Endometrial microvascular endothelial cells (primary cell): ENCODE data around the gene OR10G4. TPM values are rescaled to one million over a fixed set of nuclear protein-coding genes. Genes with fewer than 3 reads are reported as not detected.
"Not testable (repeated sequence)": the region's sequence is repeated elsewhere in the genome, so short reads cannot be mapped to it uniquely, and the experiment has no call there.

Experiments used
- in situ Hi-C: cut with HindIII; loops from 2 replicates; pipeline ENCODE4 v1.10.0; 2017; ENCODE audit warnings: low sequenced_read_pairs, low pct_unique_long_range_greater_than_20kb; ENCODE audit errors: inconsistent ontology term
- total RNA-seq: library from RNA; depleted of rRNA; stranded (reverse); fragments of >200 nt; gene quantifications from one replicate; pipeline ENCODE4 v1.2.3, GENCODE V29; 2015; ENCODE audit errors: inconsistent ontology term

The OR10G4 gene
- total RNA-seq = not detected

GRCh38 chr11:124012697-124013096, at the start of gene OR10G4:
OR10G4 (plus strand) TSS chr11:124012997; CDS start chr11:124015575, 2,578 bp downstream.
- in situ Hi-C loops = no loop called here

- in situ Hi-C loops = no loop called here
Observed at GRCh38 chr11:123973816-123974215, 39.0 kb upstream of the OR10G4 start.

- in situ Hi-C loops = no loop called here
Observed at GRCh38 chr11:123976770-123977560, 35.8 kb upstream of the OR10G4 start.

GRCh38 chr11:123977731-123978347, 35.0 kb upstream of the OR10G4 start, which contains the start of gene OR10S1:
OR10S1 (minus strand) TSS chr11:123977781; CDS start chr11:123977664, 117 bp downstream.
- in situ Hi-C loops = no loop called here

GRCh38 chr11:123979311-123979710, 33.5 kb upstream of the OR10G4 start:
- in situ Hi-C loops = no loop called here

- in situ Hi-C loops = no loop called here
Observed at GRCh38 chr11:123995119-123995518, 17.7 kb upstream of the OR10G4 start, which contains the start of gene OR10G6. OR10G6 (minus strand) TSS chr11:123995161; CDS start chr11:123995161, 0 bp downstream.

- in situ Hi-C loops = not testable (repeated sequence)
Observed at GRCh38 chr11:124015837-124016236, 3.0 kb downstream of the OR10G4 start.

- in situ Hi-C loops = no loop called here
Observed at GRCh38 chr11:124026498-124026897, 13.7 kb downstream of the OR10G4 start, which contains the start of gene OR10G8. OR10G8 (plus strand) TSS chr11:124026798; CDS start chr11:124029623, 2,825 bp downstream.

GRCh38 chr11:124036666-124037065, 23.9 kb downstream of the OR10G4 start:
- in situ Hi-C loops = no loop called here

- in situ Hi-C loops = no loop called here
Observed at GRCh38 chr11:124039557-124039956, 26.8 kb downstream of the OR10G4 start.

GRCh38 chr11:124041254-124041653, 28.5 kb downstream of the OR10G4 start, which contains the start of gene OR10G7:
OR10G7 (minus strand) TSS chr11:124041325; CDS start chr11:124039001, 2,324 bp downstream.
- in situ Hi-C loops = no loop called here

- in situ Hi-C loops = no loop called here
Observed at GRCh38 chr11:124043420-124043819, 30.6 kb downstream of the OR10G4 start.

- in situ Hi-C loops = no loop called here
Observed at GRCh38 chr11:124050748-124051147, 38.0 kb downstream of the OR10G4 start.

GRCh38 chr11:124052966-124053365, 40.2 kb downstream of the OR10G4 start:
- in situ Hi-C loops = no loop called here

Other genes starting within 250 kb of the OR10G4 start
- not detected for gene OR6M1, start 206.6 kb upstream of the OR10G4 start, total RNA-seq
- not detected for gene TMEM225, start 127.3 kb upstream of the OR10G4 start, total RNA-seq
- not detected for gene OR8D4, start 110.8 kb upstream of the OR10G4 start, total RNA-seq
- not detected for gene OR4D5, start 73.4 kb upstream of the OR10G4 start, total RNA-seq
- gene OR6T1, start 69.2 kb upstream of the OR10G4 start, total RNA-seq = not detected
- gene OR10S1, start 35.2 kb upstream of the OR10G4 start, total RNA-seq = not detected
- not detected for gene OR10G6, start 17.8 kb upstream of the OR10G4 start, total RNA-seq
- gene OR10G9, start 10.0 kb downstream of the OR10G4 start, total RNA-seq = not detected
- not detected for gene OR10G8, start 13.8 kb downstream of the OR10G4 start, total RNA-seq
- gene OR10G7, start 28.3 kb downstream of the OR10G4 start, total RNA-seq = not detected
- 19.7 TPM for gene VWA5A, start 102.5 kb downstream of the OR10G4 start, total RNA-seq
- gene OR10D3, start 170.3 kb downstream of the OR10G4 start, total RNA-seq = not detected
- gene OR8G1, start 228.1 kb downstream of the OR10G4 start, total RNA-seq = not detected
- not detected for gene OR8G5, start 243.4 kb downstream of the OR10G4 start, total RNA-seq